Thoracic aorta (tissue), 2 donors: ENCODE measurements around the gene EPX. TPM values are rescaled to one million over a fixed set of nuclear protein-coding genes. Genes with fewer than 3 reads are reported as not detected.

ENCODE experiments used
- ATAC-seq: fragments of 150-250 bp; one replicate; pipeline ENCODE4 v1.8.0; 2017; ENCODE audit warnings: low read depth; ENCODE audit not compliant: insufficient number of reproducible peaks, low FRiP score
- DNase-seq: peaks from one replicate; pipeline ENCODE4 v3.0.0-alpha.2; 2020; ENCODE audit warnings: low spot score
- H3K27ac ChIP-seq, 2 donors: fragments of 200-600 bp; sonication (generic); 1 replicate in 1 of 2; 2 replicates in 1 of 2; pipeline ENCODE4 v1.5.1; 2016; ENCODE audit warnings: mild to moderate bottlenecking in 2 of 2, moderate library complexity in 2 of 2
- H3K27me3 ChIP-seq: fragments of 200-600 bp; sonication (generic); replicated peaks from 2 replicates; pipeline ENCODE4 v1.6.0; 2016; ENCODE audit warnings: mild to moderate bottlenecking; ENCODE audit not compliant: insufficient read depth
- H3K36me3 ChIP-seq: fragments of 200-600 bp; sonication (generic); one replicate; pipeline ENCODE4 v1.5.1; 2016
- H3K4me1 ChIP-seq, 2 donors: fragments of 200-600 bp; sonication (generic); 1 replicate in 1 of 2; 2 replicates in 1 of 2; pipeline versions ENCODE4 v1.5.1 to v1.6.0; 2016; ENCODE audit warnings: low read depth in 2 of 2, mild to moderate bottlenecking in 1 of 2; ENCODE audit not compliant: control insufficient read depth in 1 of 2
- H3K4me3 ChIP-seq: fragments of 200-600 bp; sonication (generic); 2 replicates; pipeline ENCODE4 v1.5.1; 2016; ENCODE audit warnings: mild to moderate bottlenecking
- H3K9me3 ChIP-seq: fragments of 200-600 bp; sonication (generic); 2 replicates; pipeline ENCODE4 v1.5.1; 2016
- total RNA-seq, 2 donors: library from RNA; depleted of rRNA; stranded (reverse); fragments of >200 nt; gene quantifications; one replicate each; pipeline versions ENCODE4 v1.1.0 to v1.2.3, GENCODE V29; 2016
- TF ChIP-seq, protein P1 (sequence below): fragments of 200-600 bp; sonication (generic); IDR thresholded peaks from one replicate; pipeline ENCODE4 v1.5.1; 2019; ENCODE audit warnings: antibody characterized with exemption

Gene EPX
- total RNA-seq, 2 donors from 2014 or later: not detected

DNA sequence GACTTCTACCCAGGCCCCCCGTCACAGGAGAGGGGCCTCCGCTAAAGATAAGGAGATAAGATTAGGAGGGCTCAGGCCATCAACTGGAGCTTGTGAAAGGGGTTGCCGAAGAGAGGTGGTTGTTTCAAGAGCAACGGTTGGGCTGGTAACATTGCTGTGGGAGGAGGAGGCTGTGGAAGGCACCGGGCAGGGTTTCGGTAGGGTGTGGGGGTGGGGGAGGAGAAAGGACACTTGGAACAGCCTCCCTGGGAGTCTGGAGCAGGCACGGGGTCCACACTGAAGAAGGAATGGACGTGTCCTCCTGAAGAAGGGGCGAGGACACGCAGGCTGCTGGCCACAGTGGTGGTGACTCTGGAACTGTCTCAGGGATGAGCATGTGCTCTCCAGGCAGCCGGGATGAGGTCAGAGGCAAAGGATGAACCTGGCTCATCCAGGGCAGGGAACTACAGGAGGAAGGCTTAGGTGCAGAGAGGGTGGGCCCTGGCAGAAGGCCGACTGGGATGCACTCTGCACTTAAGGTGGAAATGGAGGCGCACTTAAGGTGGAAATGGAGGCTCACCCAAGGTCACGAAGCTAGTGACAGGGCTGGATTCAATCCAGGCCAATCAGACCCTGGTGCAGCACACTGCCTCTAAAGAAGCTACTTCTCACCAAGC is 1.2 kb upstream of the EPX start:
- TF ChIP-seq, protein P1, sequence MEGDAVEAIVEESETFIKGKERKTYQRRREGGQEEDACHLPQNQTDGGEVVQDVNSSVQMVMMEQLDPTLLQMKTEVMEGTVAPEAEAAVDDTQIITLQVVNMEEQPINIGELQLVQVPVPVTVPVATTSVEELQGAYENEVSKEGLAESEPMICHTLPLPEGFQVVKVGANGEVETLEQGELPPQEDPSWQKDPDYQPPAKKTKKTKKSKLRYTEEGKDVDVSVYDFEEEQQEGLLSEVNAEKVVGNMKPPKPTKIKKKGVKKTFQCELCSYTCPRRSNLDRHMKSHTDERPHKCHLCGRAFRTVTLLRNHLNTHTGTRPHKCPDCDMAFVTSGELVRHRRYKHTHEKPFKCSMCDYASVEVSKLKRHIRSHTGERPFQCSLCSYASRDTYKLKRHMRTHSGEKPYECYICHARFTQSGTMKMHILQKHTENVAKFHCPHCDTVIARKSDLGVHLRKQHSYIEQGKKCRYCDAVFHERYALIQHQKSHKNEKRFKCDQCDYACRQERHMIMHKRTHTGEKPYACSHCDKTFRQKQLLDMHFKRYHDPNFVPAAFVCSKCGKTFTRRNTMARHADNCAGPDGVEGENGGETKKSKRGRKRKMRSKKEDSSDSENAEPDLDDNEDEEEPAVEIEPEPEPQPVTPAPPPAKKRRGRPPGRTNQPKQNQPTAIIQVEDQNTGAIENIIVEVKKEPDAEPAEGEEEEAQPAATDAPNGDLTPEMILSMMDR: no peak
- Histone ChIP-seq H3K4me3 (no peak overlapping the region), H3K9me3 (no peaks in the 10 kb centered on the region), H3K4me1 (no peaks in the 10 kb centered on the region), H3K27ac (no peak overlapping the region), H3K27me3 (no peaks in the 10 kb centered on the region), H3K36me3 (no peaks in the 10 kb centered on the region)
- ATAC-seq (no peak), DNase-seq (no peak)

- no peak overlapping the region for H3K4me3 ChIP-seq
- no peaks in the 10 kb centered on the region for H3K4me1 ChIP-seq
- ATAC-seq: no peak
- no peaks in the 10 kb centered on the region for H3K36me3 ChIP-seq
- no peaks in the 10 kb centered on the region for H3K27me3 ChIP-seq
- no peaks in the 10 kb centered on the region for H3K9me3 ChIP-seq
- DNase-seq: no peak
- TF ChIP-seq, protein P1: no peak
- H3K27ac ChIP-seq: no peak overlapping the region
Measured at GRCh38 chr17:58193641-58194255, 1.2 kb downstream of the EPX start.

DNA sequence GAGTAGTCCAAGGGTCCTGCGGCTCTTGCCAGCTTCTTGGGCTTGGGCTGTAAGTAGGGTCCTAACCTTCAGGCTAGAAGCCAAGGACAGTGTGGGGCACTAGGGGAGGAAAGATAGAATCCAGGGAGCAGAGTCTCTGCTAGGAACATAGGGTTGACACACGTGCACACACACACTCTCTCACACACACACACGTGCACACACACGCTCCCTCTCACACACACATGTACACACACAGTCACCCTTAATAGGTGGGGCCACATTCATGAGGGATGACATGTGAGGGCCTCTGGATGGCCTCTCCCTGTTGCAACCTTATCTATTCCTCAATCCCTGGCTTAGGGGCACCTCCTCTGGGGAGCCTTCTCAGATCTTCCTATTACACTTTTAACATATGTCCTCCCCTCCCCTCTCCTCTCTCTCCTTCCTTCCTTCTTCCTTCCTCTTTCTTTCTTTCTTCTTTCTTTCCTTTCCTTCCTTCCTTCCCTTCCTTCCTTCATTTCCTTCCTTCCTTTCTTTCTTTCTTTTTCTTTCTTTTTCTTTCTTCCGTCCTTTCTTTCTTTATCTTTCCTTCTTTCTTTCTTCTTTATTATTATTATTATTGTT is 3.1 kb downstream of the EPX start:
- TF ChIP-seq, protein P1: no peak
- H3K4me1 ChIP-seq: no peaks in the 10 kb centered on the region
- H3K36me3 ChIP-seq: no peaks in the 10 kb centered on the region
- no peak overlapping the region for H3K27ac ChIP-seq
- H3K27me3 ChIP-seq: no peaks in the 10 kb centered on the region
- DNase-seq (no peak), ATAC-seq (no peak)
- no peaks in the 10 kb centered on the region for H3K9me3 ChIP-seq
- H3K4me3 ChIP-seq: no peak overlapping the region

DNA sequence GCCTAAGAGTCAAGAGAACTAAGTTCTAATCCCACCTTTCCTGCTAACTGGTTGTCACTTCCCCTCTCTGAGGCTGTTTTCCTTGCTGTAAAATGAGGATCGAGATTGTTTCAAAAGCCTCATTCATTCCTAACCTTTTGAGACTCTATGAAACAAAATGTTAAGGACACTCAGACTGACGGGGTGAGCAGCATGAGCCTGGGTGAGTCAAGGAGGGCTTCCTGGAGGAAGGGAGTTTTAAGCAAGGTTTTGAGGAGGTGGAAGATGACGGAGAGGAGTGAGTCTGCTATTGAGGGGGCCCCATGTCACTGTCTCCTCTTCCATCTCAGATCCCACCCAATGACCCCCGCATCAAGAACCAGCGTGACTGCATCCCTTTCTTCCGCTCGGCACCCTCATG is 4.1 kb downstream of the EPX start:
- H3K4me1 ChIP-seq: no peaks in the 10 kb centered on the region
- TF ChIP-seq, protein P1: no peak
- H3K27me3 ChIP-seq: no peaks in the 10 kb centered on the region
- H3K4me3 ChIP-seq: no peak overlapping the region
- no peaks in the 10 kb centered on the region for H3K36me3 ChIP-seq
- no peak for ATAC-seq
- no peaks in the 10 kb centered on the region for H3K9me3 ChIP-seq
- DNase-seq: no peak
- H3K27ac ChIP-seq: no peak overlapping the region

DNA sequence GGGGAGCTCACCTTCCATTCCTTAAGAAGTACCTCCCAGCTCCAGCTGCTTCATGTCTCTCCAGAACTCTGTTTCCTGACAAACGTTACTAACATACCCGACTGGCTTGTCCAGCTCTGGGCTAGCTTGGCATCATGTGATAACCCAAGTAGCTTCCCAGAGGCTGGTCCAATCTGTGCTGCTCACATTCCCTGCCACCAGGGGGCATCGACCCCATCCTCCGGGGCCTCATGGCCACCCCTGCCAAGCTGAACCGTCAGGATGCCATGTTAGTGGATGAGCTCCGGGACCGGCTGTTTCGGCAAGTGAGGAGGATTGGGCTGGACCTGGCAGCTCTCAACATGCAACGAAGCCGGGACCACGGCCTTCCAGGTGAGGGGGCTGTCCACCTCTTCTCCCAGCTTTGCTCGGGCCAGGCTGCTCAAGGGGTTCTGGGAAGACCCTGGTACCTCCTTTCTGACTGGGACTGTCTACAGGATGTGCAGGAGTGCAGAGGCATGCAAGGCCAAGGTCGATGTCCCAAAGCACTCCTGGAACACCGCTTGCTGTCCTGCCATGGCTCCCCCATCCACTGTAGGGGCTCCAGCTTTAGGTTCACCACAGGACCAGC is 7.6 kb downstream of the EPX start:
- H3K4me3 ChIP-seq: no peak overlapping the region
- TF ChIP-seq, protein P1: no peak
- H3K36me3 ChIP-seq: no peaks in the 10 kb centered on the region
- H3K9me3 ChIP-seq: no peaks in the 10 kb centered on the region
- H3K27ac ChIP-seq: no peak overlapping the region
- no peaks in the 10 kb centered on the region for H3K4me1 ChIP-seq
- no peaks in the 10 kb centered on the region for H3K27me3 ChIP-seq
- DNase-seq (no peak), ATAC-seq (no peak)
